Stimulated activated CD4-positive, alpha-beta T cell treated with anti-CD3 and anti-CD28 coated beads, Interleukin-15, amount 100 ng/mL, for 48 hours (primary cell): ENCODE results near the gene SPINT1.

Experiments
- DNase-seq, 2 donors: peaks; one replicate each; pipeline ENCODE4 v3.0.0-alpha.2; 2020; ENCODE audit warnings: low read depth in 2 of 2

Gene SPINT1

GRCh38 chr15:40843885-40844695 is at the start of gene SPINT1:
Gene SPINT1, plus strand, starts transcription at chr15:40844048. Its CDS starts 507 bp downstream, at chr15:40844555.
- peak; percentile 56 to 79 for DNase-seq

- no peak for DNase-seq
These were observed 47.8 kb upstream of the SPINT1 start for GRCh38 chr15:40796041-40796440.

GRCh38 chr15:40796512-40796911 is 47.3 kb upstream of the SPINT1 start:
- no peak for DNase-seq

- DNase-seq = no peak
These were observed 44.3 kb upstream of the SPINT1 start for GRCh38 chr15:40799523-40799922.

GRCh38 chr15:40803076-40803475 is 40.8 kb upstream of the SPINT1 start:
- DNase-seq = no peak

- no peak for DNase-seq
These were observed 40.2 kb upstream of the SPINT1 start for GRCh38 chr15:40803688-40804087.

GRCh38 chr15:40806672-40807027 is 37.2 kb upstream of the SPINT1 start:
- DNase-seq = no peak

- DNase-seq = peak; percentile 92 to 93
These were observed 36.6 kb upstream of the SPINT1 start, which contains the start of the genes DNAJC17 and ZFYVE19 for GRCh38 chr15:40807028-40807887. Gene DNAJC17, minus strand, starts transcription at chr15:40807473. Its CDS starts 27 bp downstream, at chr15:40807446. Gene ZFYVE19, plus strand, starts transcription at chr15:40807089. Its CDS starts 501 bp downstream, at chr15:40807590.

GRCh38 chr15:40807888-40808461 is 35.9 kb upstream of the SPINT1 start:
- no peak for DNase-seq

GRCh38 chr15:40808861-40809450 is 34.9 kb upstream of the SPINT1 start:
- no peak for DNase-seq

- DNase-seq = no peak
These were observed 31.0 kb upstream of the SPINT1 start for GRCh38 chr15:40812721-40813425.

- no peak for DNase-seq
These were observed 28.7 kb upstream of the SPINT1 start for GRCh38 chr15:40815042-40815698.

GRCh38 chr15:40819048-40819447 is 24.8 kb upstream of the SPINT1 start:
- DNase-seq = no peak

- no peak for DNase-seq
These were observed 22.7 kb upstream of the SPINT1 start for GRCh38 chr15:40821195-40821594.

- DNase-seq = no peak
These were observed 20.1 kb upstream of the SPINT1 start for GRCh38 chr15:40823572-40824343.

- DNase-seq = no peak
These were observed 18.0 kb upstream of the SPINT1 start for GRCh38 chr15:40825661-40826422.

- no peak for DNase-seq
These were observed 17.3 kb upstream of the SPINT1 start for GRCh38 chr15:40826423-40827075.

- DNase-seq = no peak
These were observed 15.3 kb upstream of the SPINT1 start, which contains the start of gene PPP1R14D for GRCh38 chr15:40828447-40829036. Gene PPP1R14D, minus strand, starts transcription at chr15:40828708. Its CDS starts 67 bp downstream, at chr15:40828641.
